ENCODE results near the gene APOBEC3A.

The APOBEC3A gene

GRCh38 chr22:38957046-38957770, at the start of gene APOBEC3A:
TSS of gene APOBEC3A (plus strand) at chr22:38957609. CDS start at chr22:38957692, 83 bp downstream.
- no peak for DNase-seq (ENCODE audit: low read depth in 2 of 2)
- no peak within 1 kb of the TSS for H3K4me3 ChIP-seq (replicated peaks in 1 of 2; ENCODE audit: low read depth in 2 of 2, low read length in 2 of 2)
- TF ChIP-seq, protein P1, sequence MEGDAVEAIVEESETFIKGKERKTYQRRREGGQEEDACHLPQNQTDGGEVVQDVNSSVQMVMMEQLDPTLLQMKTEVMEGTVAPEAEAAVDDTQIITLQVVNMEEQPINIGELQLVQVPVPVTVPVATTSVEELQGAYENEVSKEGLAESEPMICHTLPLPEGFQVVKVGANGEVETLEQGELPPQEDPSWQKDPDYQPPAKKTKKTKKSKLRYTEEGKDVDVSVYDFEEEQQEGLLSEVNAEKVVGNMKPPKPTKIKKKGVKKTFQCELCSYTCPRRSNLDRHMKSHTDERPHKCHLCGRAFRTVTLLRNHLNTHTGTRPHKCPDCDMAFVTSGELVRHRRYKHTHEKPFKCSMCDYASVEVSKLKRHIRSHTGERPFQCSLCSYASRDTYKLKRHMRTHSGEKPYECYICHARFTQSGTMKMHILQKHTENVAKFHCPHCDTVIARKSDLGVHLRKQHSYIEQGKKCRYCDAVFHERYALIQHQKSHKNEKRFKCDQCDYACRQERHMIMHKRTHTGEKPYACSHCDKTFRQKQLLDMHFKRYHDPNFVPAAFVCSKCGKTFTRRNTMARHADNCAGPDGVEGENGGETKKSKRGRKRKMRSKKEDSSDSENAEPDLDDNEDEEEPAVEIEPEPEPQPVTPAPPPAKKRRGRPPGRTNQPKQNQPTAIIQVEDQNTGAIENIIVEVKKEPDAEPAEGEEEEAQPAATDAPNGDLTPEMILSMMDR (IDR thresholded peaks at IDR 0.05; ENCODE audit: low read depth, low read length), result no peak

DNA sequence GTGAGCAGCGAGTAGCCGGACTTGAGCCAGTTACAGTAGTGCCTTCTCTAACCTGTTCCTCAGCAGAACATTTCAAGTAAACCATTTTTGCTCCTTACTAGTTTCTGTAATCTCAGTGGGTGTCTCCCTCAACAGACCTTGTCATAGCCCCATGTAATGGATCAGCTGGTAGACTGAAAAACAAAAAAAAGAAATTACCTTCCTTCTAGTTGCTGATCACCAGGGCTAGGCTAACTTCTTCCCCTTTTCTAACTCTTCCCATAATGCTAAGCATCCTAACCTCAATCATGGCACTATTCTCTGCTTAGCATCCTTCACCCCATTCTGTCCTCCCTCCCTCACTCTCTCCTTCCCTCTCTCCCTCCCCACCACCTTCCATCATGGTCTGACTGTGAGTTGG, 49.6 kb upstream of the APOBEC3A start:
- no peak overlapping the region for H3K4me3 ChIP-seq (replicated peaks in 1 of 2; ENCODE audit: low read depth in 2 of 2, low read length in 2 of 2)
- TF ChIP-seq, protein P1 (IDR thresholded peaks at IDR 0.05; ENCODE audit: low read depth, low read length), result no peak
- DNase-seq (ENCODE audit: low read depth in 2 of 2), result no peak

GRCh38 chr22:38911434-38911833, 46.0 kb upstream of the APOBEC3A start:
- TF ChIP-seq, protein P1 (IDR thresholded peaks at IDR 0.05; ENCODE audit: low read depth, low read length), result no peak
- no peak overlapping the region for H3K4me3 ChIP-seq (replicated peaks in 1 of 2; ENCODE audit: low read depth in 2 of 2, low read length in 2 of 2)
- DNase-seq (ENCODE audit: low read depth in 2 of 2), result no peak

GRCh38 chr22:38919631-38920190, 37.7 kb upstream of the APOBEC3A start:
- TF ChIP-seq, protein P1 (IDR thresholded peaks at IDR 0.05; ENCODE audit: low read depth, low read length), result no peak
- no peak overlapping the region for H3K4me3 ChIP-seq (replicated peaks in 1 of 2; ENCODE audit: low read depth in 2 of 2, low read length in 2 of 2)
- peak in 1 of 2 donors; percentile 16 for DNase-seq (ENCODE audit: low read depth in 2 of 2)

DNA sequence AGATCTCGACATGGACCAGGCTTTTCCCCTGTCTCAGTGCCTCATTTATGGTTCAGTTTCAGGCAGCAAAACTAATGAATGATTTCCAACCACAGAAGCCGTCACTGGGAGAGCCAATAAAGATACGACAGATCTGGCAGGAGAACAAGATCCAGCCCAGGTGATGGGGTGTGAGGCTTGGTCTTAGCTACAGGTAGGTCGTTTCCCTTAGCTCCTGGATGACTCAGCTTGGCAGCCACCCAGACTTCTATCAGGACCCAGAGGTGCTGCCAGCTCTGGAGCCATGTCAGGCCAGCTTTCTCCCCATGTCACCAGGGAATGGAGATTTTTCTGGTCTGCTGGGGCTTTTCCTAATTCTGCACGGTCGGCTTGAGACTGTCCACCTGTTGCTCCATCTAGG, 36.3 kb upstream of the APOBEC3A start:
- no peak overlapping the region for H3K4me3 ChIP-seq (replicated peaks in 1 of 2; ENCODE audit: low read depth in 2 of 2, low read length in 2 of 2)
- no peak for DNase-seq (ENCODE audit: low read depth in 2 of 2)
- TF ChIP-seq, protein P1 (IDR thresholded peaks at IDR 0.05; ENCODE audit: low read depth, low read length), result no peak

- TF ChIP-seq, protein P1 (IDR thresholded peaks at IDR 0.05; ENCODE audit: low read depth, low read length), result no peak
- no peak for DNase-seq (ENCODE audit: low read depth in 2 of 2)
- H3K4me3 ChIP-seq (replicated peaks in 1 of 2; ENCODE audit: low read depth in 2 of 2, low read length in 2 of 2), result no peak overlapping the region
These were observed 35.6 kb upstream of the APOBEC3A start for GRCh38 chr22:38921806-38922205.
